KBM-7 (cell line): Measurements from ENCODE around the gene POLN.
"Not testable (repeated sequence)": the region's sequence is repeated elsewhere in the genome, so short reads cannot be mapped to it uniquely, and the experiment has no call there.

Source experiments
- DNase-seq: peaks from one replicate; pipeline ENCODE4 v3.0.0-alpha.2; 2015
- in situ Hi-C: fragments of 300-500 bp; cut with MboI; formaldehyde crosslinking; loops from 2 replicates; pipeline ENCODE4 v1.14.3; 2020; ENCODE audit warnings: low sequenced_read_pairs, low pct_unique_long_range_greater_than_20kb, mixed read lengths

POLN gene

GRCh38 chr4:2043396-2044118 lies 198.4 kb downstream of the POLN start:
- in situ Hi-C loops = no loop called here
- no peak for DNase-seq

- no peak for DNase-seq
- in situ Hi-C loops = no loop called here
Measured at GRCh38 chr4:2042947-2043395, 198.9 kb downstream of the POLN start.

GRCh38 chr4:2042204-2042946 lies 199.5 kb downstream of the POLN start:
- no peak for DNase-seq
- in situ Hi-C loops = no loop called here

GRCh38 chr4:2041239-2042130 lies 200.4 kb downstream of the POLN start:
- in situ Hi-C loops = no loop called here
- DNase-seq = peak; percentile 86

- in situ Hi-C loops = no loop called here
- DNase-seq = no peak
Measured at GRCh38 chr4:2040391-2041238, 201.3 kb downstream of the POLN start.

GRCh38 chr4:2036866-2037265 lies 205.1 kb downstream of the POLN start:
- in situ Hi-C loops = no loop called here
- DNase-seq = peak; percentile 81

- in situ Hi-C loops = no loop called here
- no peak for DNase-seq
Measured at GRCh38 chr4:2036327-2036726, 205.6 kb downstream of the POLN start.

- in situ Hi-C loops, DNase-seq: not testable (repeated sequence)
Measured at GRCh38 chr4:2031161-2031560, 210.8 kb downstream of the POLN start.

- DNase-seq, in situ Hi-C loops: not testable (repeated sequence)
Measured at GRCh38 chr4:2027120-2027519, 214.8 kb downstream of the POLN start.

GRCh38 chr4:2025817-2026216 lies 216.1 kb downstream of the POLN start:
- DNase-seq = no peak
- in situ Hi-C loops = no loop called here

- in situ Hi-C loops = no loop called here
- no peak for DNase-seq
Measured at GRCh38 chr4:2024683-2025082, 217.2 kb downstream of the POLN start.
